GM23248 (cell line): Measurements from ENCODE around the gene RASGRF1.

Experiments used
- EZH2 ChIP-seq: fragments of 200-600 bp; sonication (generic); IDR thresholded peaks from 2 replicates; pipeline ENCODE4 v1.6.1; 2018; ENCODE audit warnings: antibody characterized with exemption, mild to moderate bottlenecking; ENCODE audit not compliant: insufficient read depth, poor library complexity, severe bottlenecking
- EZH2phosphoT487 ChIP-seq: fragments of 200-600 bp; sonication (generic); IDR thresholded peaks from 2 replicates; pipeline ENCODE4 v1.6.1; 2018; ENCODE audit warnings: antibody characterized with exemption, moderate library complexity, mild to moderate bottlenecking, low read depth; ENCODE audit not compliant: insufficient read depth

DNA sequence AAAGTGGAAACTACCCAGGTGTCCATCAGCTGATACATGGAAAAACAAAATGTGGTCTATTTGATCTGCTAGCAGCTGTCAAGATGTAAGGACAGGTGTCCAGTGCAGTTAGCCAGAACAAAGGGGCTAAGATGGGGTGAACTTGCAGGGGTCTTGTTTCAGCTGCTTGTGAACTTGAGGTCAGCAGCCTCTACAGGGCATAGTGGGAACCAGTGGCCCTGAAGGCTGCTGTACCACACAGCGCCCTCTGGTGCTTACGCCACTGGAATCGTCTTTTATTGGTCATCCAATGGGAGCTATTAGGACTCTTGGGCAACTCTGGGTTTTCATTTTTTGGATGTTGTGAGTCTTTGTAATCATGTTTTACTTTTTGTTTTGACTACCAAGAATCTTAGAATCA lies 83.5 kb downstream of the RASGRF1 start:
- TF ChIP-seq EZH2 (no peak), EZH2phosphoT487 (no peak)
